ENCODE results near the gene BTBD7.

Gene BTBD7

GRCh38 chr14:93199031-93199430 lies 133.8 kb downstream of the BTBD7 start:
- H3K27ac Mint-ChIP-seq = no peak overlapping the region
- no peaks in the 10 kb centered on the region for H3K9me3 Mint-ChIP-seq
- H3K4me1 Mint-ChIP-seq (ENCODE audit: low read depth) = peaks cover 3% of the 10 kb centered on the region
- H3K4me3 Mint-ChIP-seq = no peak overlapping the region
- H3K27me3 Mint-ChIP-seq (ENCODE audit: low read depth) = no peaks in the 10 kb centered on the region
- DNase-seq (ENCODE audit: low spot score) = no peak
- peaks cover 8% of the 10 kb centered on the region for H3K36me3 Mint-ChIP-seq (ENCODE audit: low read depth)

- H3K4me3 Mint-ChIP-seq = no peak overlapping the region
- no peaks in the 10 kb centered on the region for H3K27me3 Mint-ChIP-seq (ENCODE audit: low read depth)
- no peak overlapping the region for H3K27ac Mint-ChIP-seq
- no peak for DNase-seq (ENCODE audit: low spot score)
- peaks cover 5% of the 10 kb centered on the region for H3K36me3 Mint-ChIP-seq (ENCODE audit: low read depth)
- no peaks in the 10 kb centered on the region for H3K9me3 Mint-ChIP-seq
- no peaks in the 10 kb centered on the region for H3K4me1 Mint-ChIP-seq (ENCODE audit: low read depth)
These were observed 137.4 kb downstream of the BTBD7 start for GRCh38 chr14:93195316-93195999.
